ENCODE results near the gene PGPEP1.

GRCh38 chr19:18380843-18381242 is 40.4 kb downstream of the PGPEP1 start:
- TF ChIP-seq IRF3 (IDR thresholded peaks at IDR 0.05; ENCODE audit: low read depth, low read length) (no peak), MXI1 (IDR thresholded peaks at IDR 0.05; ENCODE audit: low read depth, low read length) (no peak), RAD21 (IDR thresholded peaks at IDR 0.05; ENCODE audit: low read length) (no peak), USF2 (IDR thresholded peaks at IDR 0.05; ENCODE audit: borderline replicate concordance, low read depth, low read length) (no peak), YY1 (IDR thresholded peaks at IDR 0.05; ENCODE audit: low read depth) (no peak), ELF1 (IDR thresholded peaks at IDR 0.05) (no peak), CTCF (IDR thresholded peaks at IDR 0.05) (no peak)

All from SK-N-SH (cell line).